ENCODE data around the gene KCTD2.
A peak's percentile ranks its signal among the peaks of the same experiment; 100 is the strongest.
"Not testable (repeated sequence)": the region's sequence is repeated elsewhere in the genome, so short reads cannot be mapped to it uniquely, and the experiment has no call there.

The KCTD2 gene

GRCh38 chr17:75046407-75047289, at the start of gene KCTD2, which contains the start of gene ATP5PD:
Gene KCTD2 (plus strand): TSS chr17:75047225. CDS start chr17:75047251, 26 bp downstream.
Gene ATP5PD (minus strand): TSS chr17:75046969. CDS start chr17:75042650, 4,319 bp downstream.
- DNase-seq, result peak; percentile 99

GRCh38 chr17:74998783-74999182, 48.2 kb upstream of the KCTD2 start:
- no peak for DNase-seq

GRCh38 chr17:74999523-74999922, 47.5 kb upstream of the KCTD2 start:
- DNase-seq, result no peak

DNA sequence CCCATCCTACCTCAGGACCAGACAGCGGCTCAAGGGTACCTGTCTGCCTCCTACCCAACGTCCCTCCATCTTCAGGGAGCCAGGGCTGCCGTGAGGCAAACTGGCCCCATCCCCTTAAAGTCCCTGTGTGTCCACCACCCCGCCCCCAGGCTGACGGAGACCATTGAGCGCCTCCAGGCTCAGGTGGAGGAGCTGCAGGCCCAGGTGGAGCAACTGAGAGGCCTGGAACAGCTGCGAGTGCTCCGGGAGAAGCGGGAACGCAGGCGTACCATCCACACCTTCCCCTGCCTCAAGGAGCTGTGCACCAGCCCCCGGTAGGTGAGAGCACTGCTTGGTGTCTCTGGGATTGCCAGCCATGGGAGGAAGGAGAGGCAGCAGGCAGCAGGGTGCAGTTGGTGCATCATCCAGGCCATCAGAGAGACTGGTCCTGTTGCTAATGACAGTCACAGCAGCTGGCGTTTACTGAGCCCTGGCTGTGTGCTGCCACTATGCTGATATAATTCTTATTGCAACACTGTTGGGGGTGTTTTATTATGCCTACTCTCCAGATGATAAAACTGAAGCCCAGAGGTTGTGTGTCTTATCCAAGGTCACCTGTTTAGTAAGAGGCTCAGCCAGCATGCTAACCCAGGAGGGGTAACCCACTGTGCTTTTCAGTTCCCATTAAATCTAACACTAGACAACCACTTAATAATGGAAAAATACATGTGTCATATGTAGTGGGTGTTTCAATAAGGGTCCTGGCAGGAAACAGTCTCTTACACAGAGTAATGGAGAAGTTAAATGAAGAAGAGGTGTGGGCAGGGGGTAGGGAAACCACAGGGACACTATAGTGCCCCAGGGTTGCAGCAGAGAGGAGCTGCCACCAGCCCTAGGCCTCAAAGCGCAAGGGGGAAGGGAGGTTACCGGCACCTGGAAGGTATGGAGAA, 44.8 kb upstream of the KCTD2 start:
- DNase-seq, result peak; percentile 38

- no peak for DNase-seq
These were observed 43.7 kb upstream of the KCTD2 start for GRCh38 chr17:75003070-75003956.

DNA sequence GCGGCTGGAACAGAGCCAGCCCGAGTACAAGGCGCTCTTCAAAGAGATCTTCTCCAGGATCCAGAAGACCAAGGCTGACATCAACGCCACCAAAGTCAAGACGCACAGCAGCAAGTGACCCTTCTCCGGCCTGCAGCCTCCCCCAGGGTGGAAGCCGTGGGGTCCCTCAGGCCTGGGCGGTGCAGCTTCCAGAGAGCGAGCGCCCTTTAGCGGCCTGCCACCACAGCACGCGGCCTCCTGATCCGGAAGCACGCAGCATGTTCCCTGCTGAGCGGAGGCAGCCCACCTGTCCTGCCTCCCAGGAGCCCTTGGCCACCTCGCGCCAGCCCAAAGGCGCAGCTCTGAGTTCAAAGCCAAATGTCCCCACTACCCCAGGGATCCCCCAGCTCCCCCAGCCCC, 43.1 kb upstream of the KCTD2 start:
- no peak for DNase-seq

DNA sequence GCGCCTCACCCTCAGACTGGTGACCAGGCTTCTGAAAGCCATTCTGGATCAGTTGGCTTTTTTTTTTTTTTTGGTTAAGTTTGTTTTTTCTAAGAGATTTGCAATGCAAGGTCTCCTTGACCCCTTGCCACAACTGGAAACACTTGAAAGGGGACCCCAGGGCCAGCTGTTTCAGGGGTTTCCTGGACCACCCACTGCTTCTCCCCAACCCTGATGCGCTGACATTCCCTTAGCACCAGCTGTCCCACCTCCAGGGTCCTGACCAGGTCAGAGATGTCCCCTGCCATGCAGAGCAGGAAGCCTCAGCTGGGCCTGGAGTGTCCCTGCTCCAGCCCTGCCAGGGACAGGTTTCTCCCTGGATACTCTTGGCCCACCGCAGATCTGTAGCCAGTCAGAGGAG, 42.7 kb upstream of the KCTD2 start:
- no peak for DNase-seq

- DNase-seq, result no peak
These were observed 41.7 kb upstream of the KCTD2 start for GRCh38 chr17:75005291-75005690.

- not testable (repeated sequence) for DNase-seq
These were observed 40.9 kb upstream of the KCTD2 start for GRCh38 chr17:75006084-75006483.

- DNase-seq, result peak; percentile 10
These were observed 40.4 kb upstream of the KCTD2 start for GRCh38 chr17:75006653-75007052.

- DNase-seq, result peak; percentile 75
These were observed 38.7 kb upstream of the KCTD2 start for GRCh38 chr17:75008373-75008772.

- peak; percentile 43 for DNase-seq
These were observed 37.8 kb upstream of the KCTD2 start for GRCh38 chr17:75009139-75009724.

DNA sequence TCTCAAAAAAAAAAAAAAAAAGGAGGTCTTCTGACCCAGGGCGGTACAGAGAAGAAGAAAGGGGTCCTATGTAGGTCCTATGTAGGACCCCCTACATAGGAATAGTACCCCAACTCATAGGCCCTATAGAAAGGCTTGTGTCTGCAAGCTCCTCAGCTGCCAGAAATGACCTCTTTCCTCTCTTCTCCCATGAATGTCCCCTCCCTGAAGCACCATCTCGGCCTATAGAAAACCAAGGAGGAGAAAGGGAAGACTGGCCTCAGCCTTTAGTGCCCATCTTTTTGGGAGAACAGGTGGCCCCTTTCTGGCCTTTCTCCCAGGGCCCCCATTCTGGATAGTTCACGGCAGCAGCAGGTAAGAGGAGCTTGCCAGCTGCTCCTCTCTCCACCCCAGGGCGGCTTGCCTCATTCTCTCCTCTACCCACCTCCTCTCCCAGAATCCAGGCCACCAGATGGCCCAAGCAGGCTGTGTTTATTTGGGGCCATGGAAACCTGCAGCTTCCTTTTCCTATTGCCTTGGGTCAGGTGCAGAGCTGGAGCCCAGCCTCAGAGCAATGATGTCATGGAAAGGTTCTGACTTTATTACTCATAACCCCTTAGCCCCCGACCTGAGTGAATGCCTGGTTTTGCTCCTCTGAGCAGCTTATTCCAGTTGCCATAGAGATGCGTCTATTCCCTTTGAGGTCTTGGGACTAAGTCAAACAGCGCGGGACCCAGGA, 36.2 kb upstream of the KCTD2 start:
- DNase-seq, result peak; percentile 98

DNA sequence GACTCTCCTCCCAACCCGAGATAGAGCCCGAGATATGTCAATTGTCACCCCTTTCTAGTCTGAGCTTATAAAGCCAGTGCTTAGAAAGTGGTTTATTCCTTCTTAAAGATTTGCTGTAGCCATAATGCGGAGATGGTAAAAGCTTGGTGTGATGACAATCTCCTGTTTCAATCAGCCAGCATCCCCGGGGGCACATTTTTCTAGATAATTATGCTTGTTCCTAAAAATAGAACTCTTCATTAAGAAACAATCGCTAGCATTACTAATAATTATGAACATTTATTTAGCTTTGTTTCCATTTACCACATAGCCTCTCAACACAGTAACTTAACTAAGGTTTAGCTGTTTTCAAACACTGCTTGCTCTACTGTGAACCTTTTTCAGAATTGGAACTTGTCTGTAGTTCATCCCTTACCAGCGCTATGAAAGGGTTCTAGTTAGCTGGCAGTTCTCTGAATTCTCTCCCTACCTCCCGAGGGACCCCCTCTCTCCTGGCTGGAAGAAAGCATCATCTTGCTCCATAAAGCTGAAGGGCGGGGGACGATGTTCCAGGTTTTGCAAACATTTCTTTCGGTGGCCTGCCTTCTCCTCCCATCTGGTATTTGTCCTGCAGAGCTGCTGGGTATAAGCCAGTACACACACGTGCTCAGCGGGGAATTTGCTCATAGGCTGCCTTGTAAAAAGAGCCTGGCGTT, 35.5 kb upstream of the KCTD2 start:
- peak; percentile 96 for DNase-seq

GRCh38 chr17:75012096-75012345, 35.0 kb upstream of the KCTD2 start:
- DNase-seq, result no peak

- DNase-seq, result peak; percentile 94
These were observed 34.5 kb upstream of the KCTD2 start, which contains the start of gene MRPL58 for GRCh38 chr17:75012346-75013091. Gene MRPL58 (plus strand): TSS chr17:75012670. CDS start chr17:75012687, 17 bp downstream.

DNA sequence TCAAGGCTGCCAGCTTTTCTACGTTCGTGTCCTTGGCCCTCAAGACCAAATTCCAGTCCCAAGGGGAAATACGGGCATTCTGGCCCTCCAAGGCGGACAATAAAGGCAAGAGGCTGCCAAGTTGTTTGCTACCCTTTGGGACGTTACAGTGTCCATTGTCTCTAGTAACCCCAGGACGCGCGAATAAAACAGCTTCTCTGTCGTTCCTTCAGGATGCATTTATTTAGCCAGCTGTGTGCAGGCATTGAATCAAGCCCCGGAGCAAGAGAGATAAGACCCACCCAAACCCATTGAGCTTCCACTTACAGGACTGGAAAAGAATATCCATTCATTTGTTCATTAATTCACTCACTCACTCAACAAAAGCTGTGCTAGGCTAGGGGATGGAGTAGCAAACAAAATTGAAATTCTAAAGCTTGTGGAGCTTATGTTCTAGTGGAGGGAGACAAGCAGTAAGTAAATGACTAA, 33.9 kb upstream of the KCTD2 start:
- DNase-seq, result no peak

GRCh38 chr17:75019146-75019545, 27.9 kb upstream of the KCTD2 start:
- no peak for DNase-seq

- DNase-seq, result no peak
These were observed 27.3 kb upstream of the KCTD2 start for GRCh38 chr17:75019710-75020109.
